HCT116 (cell line): Measurements from ENCODE around the gene NMB. TPM values are rescaled to one million over a fixed set of nuclear protein-coding genes. Genes with fewer than 3 reads are reported as not detected.
"Not testable (repeated sequence)": the region's sequence is repeated elsewhere in the genome, so short reads cannot be mapped to it uniquely, and the experiment has no call there.

Experiments
- ATAC-seq: fragments of 200-7000 bp; cut with Tn5 transposase; 2 replicates; pipeline ENCODE4 v1.9.1; 2020; ENCODE audit warnings: mild to moderate bottlenecking, moderate library complexity
- BruUV-seq: library from RNA; stranded (reverse); fragments of 400-500 nt; replicated peaks from 2 replicates; lab custom pipeline; 2021; lab: Mats Ljungman, UMichigan
- CTCF ChIA-PET: fragments of 300-600 bp; sonication (Branson Sonifier 250); formaldehyde crosslinking; loops from one replicate; lab custom pipeline; 2021; ENCODE audit warnings: antibody characterized with exemption; lab: Charles Lee
- POLR2A ChIA-PET: fragments of 300-600, 350-600 bp; sonication (Branson Sonifier 250); formaldehyde crosslinking; loops from one replicate; lab custom pipeline; 2021; ENCODE audit warnings: antibody characterized with exemption; lab: Charles Lee
- RAD21 ChIA-PET, 2 experiments: fragments of 300-600 bp; sonication (Branson Sonifier 250); formaldehyde crosslinking; loops; one replicate each; lab custom pipeline; 2023; ENCODE audit warnings: low total read pairs in 2 of 2; ENCODE audit not compliant: uncharacterized antibody in 2 of 2, unreplicated experiment in 2 of 2, low non-redundant PET in 1 of 2; lab: Charles Lee
- DNase-seq: peaks from one replicate; pipeline ENCODE4 v3.0.0-alpha.2; 2010; ENCODE audit warnings: low read depth, low spot score
- H2AFZ ChIP-seq: fragments of 200-600 bp; shearing (Covaris generic), sonication (generic); 2 replicates; pipeline ENCODE4 v1.6.1; 2017; ENCODE audit warnings: low read depth, mixed run types, mixed read lengths, antibody characterized with exemption, low read length; ENCODE audit not compliant: poor library complexity, severe bottlenecking
- H3K27ac ChIP-seq: 2 replicates; pipeline ENCODE4 v1.5.1; 2012; ENCODE audit warnings: low read depth, low read length
- H3K27me3 ChIP-seq: fragments of 200-600 bp; sonication (generic); 2 replicates; pipeline ENCODE4 v1.6.1; 2016; ENCODE audit warnings: mixed run types, low read length, mixed read lengths; ENCODE audit not compliant: insufficient read depth
- H3K36me3 ChIP-seq, 2 experiments: fragments of 200-500 bp in 1 of 2; fragments of 200-600 bp in 1 of 2; sonication (Bioruptor generic) in 1 of 2; sonication (generic) in 1 of 2; 2 replicates each; pipeline versions ENCODE4 v1.5.1 to v1.6.1; 2014 to 2016; ENCODE audit warnings: low read length in 2 of 2, inconsistent platforms in 1 of 2, mixed read lengths in 1 of 2, mixed run types in 1 of 2; ENCODE audit not compliant: insufficient read depth in 2 of 2, control insufficient read depth in 1 of 2
- H3K4me1 ChIP-seq, 2 experiments: fragments of 200-600 bp in 1 of 2; sonication (generic) in 1 of 2; 2 replicates each; pipeline versions ENCODE4 v1.5.1 to v1.6.1; 2012 to 2017; ENCODE audit warnings: low read length in 2 of 2, inconsistent platforms in 1 of 2, mild to moderate bottlenecking in 1 of 2, mixed read lengths in 1 of 2, mixed run types in 1 of 2, moderate library complexity in 1 of 2; ENCODE audit not compliant: insufficient read depth in 2 of 2, control insufficient read depth in 1 of 2
- H3K4me2 ChIP-seq: fragments of 200-600 bp; sonication (generic); 2 replicates; pipeline ENCODE4 v1.6.1; 2017; ENCODE audit warnings: mixed run types, low read length, mixed read lengths
- H3K4me3 ChIP-seq, 2 experiments: fragments of 200-600 bp in 1 of 2; sonication (generic) in 1 of 2; replicated peaks in 1 of 2; 2 replicates each; pipeline ENCODE4 v1.5.1; 2011 to 2016; ENCODE audit warnings: low read length in 2 of 2, control low read depth in 1 of 2, low read depth in 1 of 2, mild to moderate bottlenecking in 1 of 2, mixed read lengths in 1 of 2, mixed run types in 1 of 2
- H3K79me2 ChIP-seq: fragments of 200-600 bp; sonication (generic); 2 replicates; pipeline ENCODE4 v1.6.1; 2017; ENCODE audit warnings: mild to moderate bottlenecking, mixed run types, low read length, moderate library complexity, mixed read lengths; ENCODE audit not compliant: insufficient read depth
- H3K9ac ChIP-seq: fragments of 200-600 bp; sonication (generic); 2 replicates; pipeline ENCODE4 v1.6.1; 2016; ENCODE audit warnings: low read length, mixed read lengths
- H3K9me2 ChIP-seq: fragments of 200-600 bp; sonication (generic), shearing (Covaris generic); 2 replicates; pipeline ENCODE4 v1.6.1; 2017; ENCODE audit warnings: mixed run types, mild to moderate bottlenecking, moderate library complexity; ENCODE audit not compliant: insufficient read depth
- H3K9me3 ChIP-seq, 2 experiments: fragments of 200-500 bp in 1 of 2; fragments of 200-600 bp in 1 of 2; sonication (Bioruptor generic) in 1 of 2; sonication (generic) in 1 of 2; 2 replicates each; pipeline ENCODE4 v1.6.1; 2014 to 2017; ENCODE audit warnings: low read length in 2 of 2, mixed read lengths in 2 of 2, inconsistent platforms in 1 of 2, low read depth in 1 of 2, mild to moderate bottlenecking in 1 of 2, mixed run types in 1 of 2, moderate library complexity in 1 of 2; ENCODE audit not compliant: control insufficient read depth in 1 of 2, insufficient read depth in 1 of 2
- H4K20me1 ChIP-seq: fragments of 200-600 bp; sonication (generic), shearing (Covaris generic); 2 replicates; pipeline ENCODE4 v1.6.1; 2017; ENCODE audit warnings: mixed run types, mild to moderate bottlenecking, moderate library complexity; ENCODE audit not compliant: insufficient read depth
- ATF3 ChIP-seq: IDR thresholded peaks from 2 replicates; pipeline ENCODE4 v1.6.1; 2012
- CTCF ChIP-seq, 3 experiments: fragments of 200-600 bp in 1 of 3; sonication (generic) in 1 of 3; IDR thresholded peaks in 2 of 3; conservative IDR thresholded peaks in 1 of 3; 2 replicates each; pipeline ENCODE4 v1.5.1; 2012 to 2017; ENCODE audit warnings: low read depth in 2 of 3, low read length in 2 of 3, antibody characterized with exemption in 1 of 3, borderline replicate concordance in 1 of 3, control low read depth in 1 of 3, mild to moderate bottlenecking in 1 of 3, mixed read lengths in 1 of 3, mixed run types in 1 of 3, moderate library complexity in 1 of 3; ENCODE audit not compliant: insufficient read depth in 1 of 3
- MAX ChIP-seq: IDR thresholded peaks from 2 replicates; pipeline ENCODE4 v1.6.1; 2012
- RAD21 ChIP-seq: IDR thresholded peaks from 2 replicates; pipeline ENCODE4 v1.6.1; 2012; ENCODE audit warnings: low read depth, mild to moderate bottlenecking
- intact Hi-C: fragments of 100-400 bp; cut with micrococcal nuclease; formaldehyde crosslinking; loops from 2 replicates; pipeline ENCODE4 v1.10.0; 2022
- total RNA-seq: library from RNA; stranded (reverse); gene quantifications from one replicate; pipeline ENCODE4 v1.2.1, GENCODE V29; 2021; ENCODE audit not compliant: unreplicated experiment

Gene NMB
- total RNA-seq, 1 experiment from 2014 or later = 9.8 TPM

GRCh38 chr15:84642640-84643039, 15.4 kb downstream of the NMB start:
- H3K27ac ChIP-seq, H3K9me2 ChIP-seq, H2AFZ ChIP-seq, H3K4me3 ChIP-seq, RAD21 ChIA-PET, DNase-seq, H3K79me2 ChIP-seq, H3K9ac ChIP-seq, H3K9me3 ChIP-seq, H4K20me1 ChIP-seq, CTCF ChIA-PET, H3K4me2 ChIP-seq, H3K4me1 ChIP-seq, POLR2A ChIA-PET, ATAC-seq, H3K27me3 ChIP-seq, intact Hi-C loops: not testable (repeated sequence)
- TSS peak; percentile 6 for BruUV-seq
- peaks cover 33 to 44% of the 10 kb centered on the region in 2 experiments; a peak in 3 of 4 replicates for H3K36me3 ChIP-seq

- BruUV-seq, H3K79me2 ChIP-seq, H3K9ac ChIP-seq, CTCF ChIA-PET, H3K9me2 ChIP-seq, intact Hi-C loops, H3K27me3 ChIP-seq, H3K4me2 ChIP-seq, H4K20me1 ChIP-seq, DNase-seq, ATAC-seq, H2AFZ ChIP-seq, H3K4me1 ChIP-seq, H3K27ac ChIP-seq, H3K4me3 ChIP-seq, RAD21 ChIA-PET, POLR2A ChIA-PET, H3K9me3 ChIP-seq: not testable (repeated sequence)
- H3K36me3 ChIP-seq = peaks cover 30 to 36% of the 10 kb centered on the region in 2 experiments; a peak in 3 of 4 replicates
Measured at GRCh38 chr15:84641871-84642270, 16.1 kb downstream of the NMB start.

GRCh38 chr15:84638103-84638502, 19.9 kb downstream of the NMB start:
- no peaks in the 10 kb centered on the region for H4K20me1 ChIP-seq
- peaks cover 7 to 18% of the 10 kb centered on the region in 2 experiments; a peak in 3 of 4 replicates for H3K36me3 ChIP-seq
- ATAC-seq (peak; percentile 47), DNase-seq (no peak)
- TF ChIP-seq ATF3 (no peak), RAD21 (peak; percentile 55; the same call in 1 of the 2 replicates), MAX (peak; percentile 33; the same call in 1 of the 2 replicates), CTCF (IDR thresholded peaks at IDR 0.05 in 2 of 3, conservative IDR thresholded peaks at IDR 0.05 in 1 of 3; ENCODE audit: borderline replicate concordance in 1 of 3, insufficient read depth in 1 of 3, low read depth in 2 of 3, low read length in 2 of 3) (peak in 2 of 3 experiments; percentile 24 to 26; a peak in 4 of 6 replicates)
- no peaks in the 10 kb centered on the region for H3K9me3 ChIP-seq
- no TSS peak for BruUV-seq
- no peak overlapping the region for H3K4me2 ChIP-seq
- H3K4me3 ChIP-seq = no peak overlapping the region
- ChIA-PET POLR2A (no interaction called here), CTCF (interaction anchor here (0.7 to 1.3 kb wide), 3 partner anchors 39 to 50 kb away, joined by 3 to 4 read pairs (median 3); no protein-coding TSS in a partner anchor), RAD21 (no interaction called here)
- no peaks in the 10 kb centered on the region for H3K27me3 ChIP-seq
- no peaks in the 10 kb centered on the region for H3K79me2 ChIP-seq
- H3K9ac ChIP-seq = no peak overlapping the region
- peak overlapping the region; percentile 24; the same call in 1 of the 2 replicates for H3K27ac ChIP-seq
- no peaks in the 10 kb centered on the region for H3K9me2 ChIP-seq
- no peak overlapping the region for H2AFZ ChIP-seq
- intact Hi-C loops = no loop called here
- H3K4me1 ChIP-seq = peaks cover 0 to 7% of the 10 kb centered on the region in 2 experiments; a peak in 1 of 4 replicates
